WERI-Rb-1 (cell line): ENCODE results near the gene DDA1.

ENCODE experiments used
- DNase-seq: peaks from one replicate; pipeline ENCODE4 v3.0.0-alpha.2; 2020
- H3K27ac ChIP-seq: fragments of 250-450 bp; sonication (Bioruptor Pico); 2 replicates; pipeline ENCODE4 v1.5.1; 2020; ENCODE audit warnings: mild to moderate bottlenecking, moderate library complexity
- H3K27me3 ChIP-seq: fragments of 250-450 bp; sonication (Bioruptor Pico); 2 replicates; pipeline ENCODE4 v1.5.1; 2021; ENCODE audit warnings: mild to moderate bottlenecking, low read depth, moderate library complexity; ENCODE audit not compliant: insufficient read depth, severe bottlenecking
- H3K36me3 ChIP-seq: fragments of 250-450 bp; sonication (Bioruptor Pico); 2 replicates; pipeline ENCODE4 v1.5.1; 2020; ENCODE audit warnings: mild to moderate bottlenecking, moderate library complexity
- H3K4me3 ChIP-seq: 2 replicates; pipeline ENCODE4 v1.5.1; 2011; ENCODE audit warnings: low read depth, mild to moderate bottlenecking, control low read depth, low read length
- H3K9me3 ChIP-seq: fragments of 250-450 bp; sonication (Bioruptor Pico); 2 replicates; pipeline ENCODE4 v1.5.1; 2021; ENCODE audit warnings: mild to moderate bottlenecking, moderate library complexity; ENCODE audit not compliant: severe bottlenecking
- CTCF ChIP-seq: IDR thresholded peaks from 2 replicates; pipeline ENCODE4 v1.5.1; 2011; ENCODE audit warnings: low read depth, mild to moderate bottlenecking, control low read depth, inconsistent platforms, low read length

DDA1 gene

GRCh38 chr19:17325133-17325532 is 15.8 kb downstream of the DDA1 start:
- H3K9me3 ChIP-seq: no peaks in the 10 kb centered on the region
- TF ChIP-seq CTCF: no peak
- H3K27me3 ChIP-seq: no peaks in the 10 kb centered on the region
- DNase-seq: no peak
- peaks cover 54% of the 10 kb centered on the region for H3K36me3 ChIP-seq
- H3K4me3 ChIP-seq: no peak overlapping the region
- H3K27ac ChIP-seq: no peak overlapping the region

- no peak for DNase-seq
- Histone ChIP-seq H3K9me3 (no peaks in the 10 kb centered on the region), H3K27me3 (no peaks in the 10 kb centered on the region), H3K4me3 (no peak overlapping the region), H3K36me3 (peaks cover 53% of the 10 kb centered on the region), H3K27ac (no peak overlapping the region)
- TF ChIP-seq CTCF: no peak
These were observed 16.7 kb downstream of the DDA1 start for GRCh38 chr19:17325881-17326594.

- peaks cover 49% of the 10 kb centered on the region for H3K36me3 ChIP-seq
- no peak for DNase-seq
- no peak for TF ChIP-seq CTCF
- H3K4me3 ChIP-seq: no peak overlapping the region
- no peaks in the 10 kb centered on the region for H3K9me3 ChIP-seq
- H3K27ac ChIP-seq: no peak overlapping the region
- no peaks in the 10 kb centered on the region for H3K27me3 ChIP-seq
These were observed 17.2 kb downstream of the DDA1 start for GRCh38 chr19:17326595-17326966.

GRCh38 chr19:17327068-17327653 is 17.8 kb downstream of the DDA1 start:
- no peak overlapping the region for H3K27ac ChIP-seq
- DNase-seq: no peak
- H3K36me3 ChIP-seq: peaks cover 47% of the 10 kb centered on the region
- H3K9me3 ChIP-seq: no peaks in the 10 kb centered on the region
- H3K27me3 ChIP-seq: no peaks in the 10 kb centered on the region
- no peak for TF ChIP-seq CTCF
- no peak overlapping the region for H3K4me3 ChIP-seq

GRCh38 chr19:17327654-17328516 is 18.5 kb downstream of the DDA1 start:
- Histone ChIP-seq H3K4me3 (no peak overlapping the region), H3K27ac (no peak overlapping the region), H3K9me3 (no peaks in the 10 kb centered on the region), H3K27me3 (no peaks in the 10 kb centered on the region), H3K36me3 (peaks cover 47% of the 10 kb centered on the region)
- TF ChIP-seq CTCF: no peak
- DNase-seq: no peak
